CD4-positive, alpha-beta memory T cell (primary cell): ENCODE results near the gene CDK3. TPM values are rescaled to one million over a fixed set of nuclear protein-coding genes. Genes with fewer than 3 reads are reported as not detected.

Experiments used
- CTCF ChIA-PET: fragments of 350-600 bp; sonication (Branson Sonifier 250); formaldehyde crosslinking; loops from one replicate; lab custom pipeline; 2021; ENCODE audit warnings: inconsistent platforms; ENCODE audit not compliant: partially characterized antibody; lab: Charles Lee
- POLR2A ChIA-PET: fragments of 350-600 bp; sonication (Branson Sonifier 250); formaldehyde crosslinking; loops from one replicate; lab custom pipeline; 2021; ENCODE audit not compliant: partially characterized antibody; lab: Charles Lee
- DNase-seq, 5 donors: peaks; one replicate each; pipeline versions ENCODE4 v3.0.0 to v3.0.0-alpha.2; 2020 to 2022; ENCODE audit warnings: mixed read lengths in 1 of 5
- H3K27ac ChIP-seq: one replicate; pipeline ENCODE4 v1.7.0; 2013; ENCODE audit warnings: low read depth, low read length
- H3K27me3 ChIP-seq: 2 replicates; pipeline ENCODE4 v1.7.0; 2013; ENCODE audit warnings: mild to moderate bottlenecking, low read length, moderate library complexity; ENCODE audit not compliant: insufficient read depth
- H3K36me3 ChIP-seq: 2 replicates; pipeline ENCODE4 v1.7.0; 2013; ENCODE audit warnings: mild to moderate bottlenecking, low read length, moderate library complexity; ENCODE audit not compliant: insufficient read depth
- H3K4me1 ChIP-seq: 2 replicates; pipeline ENCODE4 v1.7.0; 2013; ENCODE audit warnings: mild to moderate bottlenecking, low read length, moderate library complexity; ENCODE audit not compliant: insufficient read depth
- H3K4me3 ChIP-seq, 2 donors: one replicate each; pipeline ENCODE4 v1.7.0; 2013; ENCODE audit warnings: low read length in 2 of 2, mild to moderate bottlenecking in 1 of 2
- H3K9me3 ChIP-seq, 2 donors: one replicate each; pipeline ENCODE4 v1.7.0; 2013; ENCODE audit warnings: low read length in 2 of 2, control low read depth in 1 of 2; ENCODE audit not compliant: control insufficient read depth in 1 of 2
- H3K27ac Mint-ChIP-seq, 7 donors: one replicate each; pipeline ENCODE4 v1.8.0; 2020 to 2021; ENCODE audit warnings: mixed read lengths in 7 of 7, mild to moderate bottlenecking in 6 of 7, inconsistent platforms in 3 of 7, moderate library complexity in 3 of 7
- H3K27me3 Mint-ChIP-seq, 2 donors: one replicate each; pipeline ENCODE4 v1.8.0; 2020 to 2021; ENCODE audit warnings: mixed read lengths in 2 of 2
- H3K36me3 Mint-ChIP-seq, 2 donors: one replicate each; pipeline ENCODE4 v1.8.0; 2020 to 2021; ENCODE audit warnings: mixed read lengths in 2 of 2, inconsistent platforms in 1 of 2, mild to moderate bottlenecking in 1 of 2
- H3K4me1 Mint-ChIP-seq, 4 donors: one replicate each; pipeline ENCODE4 v1.8.0; 2020 to 2021; ENCODE audit warnings: mixed read lengths in 4 of 4, mild to moderate bottlenecking in 1 of 4
- H3K4me3 Mint-ChIP-seq, 8 donors: one replicate each; pipeline ENCODE4 v1.8.0; 2020 to 2021; ENCODE audit warnings: mixed read lengths in 8 of 8, mild to moderate bottlenecking in 7 of 8, moderate library complexity in 6 of 8, inconsistent platforms in 3 of 8
- H3K9me3 Mint-ChIP-seq, 8 donors: one replicate each; pipeline ENCODE4 v1.8.0; 2020 to 2021; ENCODE audit warnings: mixed read lengths in 8 of 8, mild to moderate bottlenecking in 5 of 8, inconsistent platforms in 3 of 8, moderate library complexity in 1 of 8
- intact Hi-C: fragments of 100-400 bp; cut with micrococcal nuclease; formaldehyde crosslinking; loops from one replicate; pipeline ENCODE4 v1.15.1; 2023
- polyA plus RNA-seq, 2 donors: library from polyadenylated mRNA; unstranded; fragments of 300-500 nt; fragmentation: Illumina TruSeq; gene quantifications; one replicate each; pipeline ENCODE4 v1.2.3, GENCODE V29; 2021
- total RNA-seq, 2 experiments: library from RNA; stranded (reverse); gene quantifications; one replicate each; pipeline ENCODE4 v1.2.3, GENCODE V29; 2021

CDK3 gene
- total and polyA plus RNA-seq, 4 experiments from 2014 or later = 1.0 to 9.7 (median 5.4) TPM

GRCh38 chr17:76032073-76032779, 31.6 kb downstream of the CDK3 start:
- ChIA-PET CTCF (interaction anchor here (0.7 to 0.8 kb wide), 2 partner anchors 18 to 34 kb away, joined by 3 to 4 read pairs; no protein-coding TSS in a partner anchor), POLR2A (interaction anchor here (0.5 to 1.0 kb wide), 3 partner anchors 32 to 290 kb away, joined by 3 read pairs; partner anchors contain the start of gene UNK)
- peaks cover 0 to 1% of the 10 kb centered on the region in 2 donors for H3K36me3 Mint-ChIP-seq

DNA sequence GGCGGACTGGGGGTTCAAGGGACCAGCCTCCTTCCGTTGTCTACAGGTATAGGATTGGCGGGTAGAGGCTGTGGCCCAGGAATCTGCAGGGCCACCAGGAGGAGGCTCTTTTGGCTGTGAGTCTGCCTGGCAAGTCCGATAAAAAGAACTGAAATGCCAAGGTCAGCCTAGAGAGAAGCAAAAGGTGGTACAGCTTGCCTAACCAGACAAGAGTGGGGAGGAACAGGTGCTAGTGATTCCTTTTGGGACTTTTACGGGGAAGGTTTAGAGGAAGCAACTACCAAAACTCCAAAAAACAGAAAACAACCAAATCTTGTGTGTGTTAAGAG, 32.1 kb downstream of the CDK3 start:
- no peaks in the 10 kb centered on the region for H3K9me3 Mint-ChIP-seq
- CTCF ChIA-PET = no interaction called here

More at GRCh38 chr17:76032073-76032779, 31.6 kb downstream of the CDK3 start:
- peaks cover 7 to 14% (median 12%) of the 10 kb centered on the region in 4 donors for H3K4me1 Mint-ChIP-seq
- H3K27me3 Mint-ChIP-seq = no peaks in the 10 kb centered on the region
- Histone ChIP-seq H3K4me1 (peaks cover 12% of the 10 kb centered on the region), H3K27ac (no peak overlapping the region), H3K9me3 (no peaks in the 10 kb centered on the region), H3K36me3 (no peaks in the 10 kb centered on the region), H3K27me3 (no peaks in the 10 kb centered on the region), H3K4me3 (no peak overlapping the region)
- H3K4me3 Mint-ChIP-seq = no peak overlapping the region
- DNase-seq = no peak
- no peaks in the 10 kb centered on the region for H3K9me3 Mint-ChIP-seq
- intact Hi-C loops = no loop called here
- peak overlapping the region in 1 of 7 donors; percentile 46 for H3K27ac Mint-ChIP-seq

GRCh38 chr17:76033139-76033538, 32.5 kb downstream of the CDK3 start:
- Mint-ChIP-seq H3K27ac (peak overlapping the region in 1 of 7 donors; percentile 59), H3K27me3 (no peaks in the 10 kb centered on the region), H3K4me3 (no peak overlapping the region), H3K36me3 (peaks cover 1 to 8% of the 10 kb centered on the region in 2 donors), H3K4me1 (peaks cover 7 to 14% (median 12%) of the 10 kb centered on the region in 4 donors), H3K9me3 (no peaks in the 10 kb centered on the region)
- ChIA-PET CTCF (interaction anchor here (1.2 to 1.3 kb wide), 2 partner anchors 19 to 375 kb away, joined by 3 to 4 read pairs; no protein-coding TSS in a partner anchor), POLR2A (interaction anchor here (0.5 to 1.0 kb wide), 3 partner anchors 31 to 248 kb away, joined by 3 read pairs; partner anchors contain the start of genes SRP68 and UNK)
- no peak overlapping the region for H3K4me3 ChIP-seq
- intact Hi-C loops = no loop called here
- H3K4me1 ChIP-seq = peaks cover 12% of the 10 kb centered on the region
- no peaks in the 10 kb centered on the region for H3K27me3 ChIP-seq
- no peaks in the 10 kb centered on the region for H3K9me3 ChIP-seq
- DNase-seq = no peak
- H3K27ac ChIP-seq = no peak overlapping the region
- no peaks in the 10 kb centered on the region for H3K36me3 ChIP-seq

More for the DNA sequence above, 32.1 kb downstream of the CDK3 start:
- POLR2A ChIA-PET = interaction anchor here (0.5 to 1.0 kb wide), 3 partner anchors 31 to 248 kb away, joined by 3 read pairs; partner anchors contain the start of genes SRP68 and UNK
- Mint-ChIP-seq H3K36me3 (peaks cover 0 to 6% of the 10 kb centered on the region in 2 donors), H3K4me1 (peaks cover 7 to 14% (median 12%) of the 10 kb centered on the region in 4 donors), H3K27me3 (no peaks in the 10 kb centered on the region), H3K27ac (peak overlapping the region in 1 of 7 donors; percentile 46), H3K4me3 (no peak overlapping the region)
- no peak overlapping the region for H3K4me3 ChIP-seq
- intact Hi-C loops = no loop called here
- H3K36me3 ChIP-seq = no peaks in the 10 kb centered on the region
- DNase-seq = no peak
- H3K27me3 ChIP-seq = no peaks in the 10 kb centered on the region
- H3K9me3 ChIP-seq = no peaks in the 10 kb centered on the region
- H3K4me1 ChIP-seq = peaks cover 12% of the 10 kb centered on the region
- no peak overlapping the region for H3K27ac ChIP-seq

DNA sequence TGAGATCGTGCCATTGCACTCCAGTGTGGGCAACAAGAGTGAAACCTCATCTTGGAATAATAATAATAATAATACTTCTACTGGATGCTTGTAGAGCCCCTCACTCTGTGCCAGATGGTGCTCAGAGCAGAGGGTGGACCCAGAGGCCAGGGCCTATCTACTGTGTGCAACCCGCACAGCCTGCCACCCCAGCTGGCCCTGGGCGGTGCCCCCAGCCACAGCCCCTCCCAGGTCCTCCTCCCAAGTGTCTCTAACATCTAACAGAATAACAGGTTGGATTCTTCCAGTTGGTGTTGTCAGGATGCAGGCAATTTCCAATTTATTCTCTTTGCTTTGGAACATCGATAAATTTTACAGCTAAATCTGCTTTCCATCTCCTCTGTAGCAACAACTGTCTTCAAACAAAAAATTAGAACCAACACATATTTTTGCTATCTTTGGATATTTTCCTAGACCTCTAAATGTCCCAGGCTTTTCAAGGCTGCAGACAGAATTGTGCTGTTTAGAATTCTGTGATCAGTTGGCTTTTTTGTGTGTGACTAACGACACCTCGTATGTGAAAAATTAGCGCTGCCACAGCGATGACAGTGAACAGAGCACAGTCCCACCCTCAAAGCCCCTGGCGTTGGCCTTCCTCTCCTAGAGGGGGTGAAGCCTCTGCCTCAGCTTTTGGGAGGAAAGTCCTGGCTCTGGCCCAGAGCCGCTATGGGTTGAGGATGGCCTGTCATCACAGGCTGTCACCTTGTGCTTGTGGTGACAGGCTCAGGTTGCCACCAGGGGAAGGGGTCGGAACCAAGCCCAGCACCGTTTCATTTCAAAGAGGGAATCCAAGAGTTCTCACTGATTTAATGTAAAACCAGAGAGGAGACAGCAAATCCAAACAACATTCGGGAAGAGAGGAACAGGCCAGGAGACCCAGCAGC, 34.0 kb downstream of the CDK3 start:
- Histone ChIP-seq H3K36me3 (peaks cover 14% of the 10 kb centered on the region), H3K9me3 (no peaks in the 10 kb centered on the region), H3K4me1 (peaks cover 5% of the 10 kb centered on the region), H3K27ac (no peak overlapping the region), H3K27me3 (no peaks in the 10 kb centered on the region), H3K4me3 (no peak overlapping the region)
- no peak for DNase-seq
- Mint-ChIP-seq H3K4me1 (peaks cover 3 to 8% (median 5%) of the 10 kb centered on the region in 4 donors), H3K27me3 (no peaks in the 10 kb centered on the region), H3K36me3 (peaks cover 17 to 24% of the 10 kb centered on the region in 2 donors), H3K27ac (peak overlapping the region in 1 of 7 donors; percentile 59), H3K9me3 (no peaks in the 10 kb centered on the region), H3K4me3 (no peak overlapping the region)
- CTCF ChIA-PET = interaction anchor here (1.2 to 1.3 kb wide), 2 partner anchors 20 to 374 kb away, joined by 3 to 4 read pairs; no protein-coding TSS in a partner anchor
- intact Hi-C loops = no loop called here
- POLR2A ChIA-PET = interaction anchor here (0.6 kb wide), 1 partner anchor 20 kb away, joined by 3 read pairs; no protein-coding TSS in a partner anchor

DNA sequence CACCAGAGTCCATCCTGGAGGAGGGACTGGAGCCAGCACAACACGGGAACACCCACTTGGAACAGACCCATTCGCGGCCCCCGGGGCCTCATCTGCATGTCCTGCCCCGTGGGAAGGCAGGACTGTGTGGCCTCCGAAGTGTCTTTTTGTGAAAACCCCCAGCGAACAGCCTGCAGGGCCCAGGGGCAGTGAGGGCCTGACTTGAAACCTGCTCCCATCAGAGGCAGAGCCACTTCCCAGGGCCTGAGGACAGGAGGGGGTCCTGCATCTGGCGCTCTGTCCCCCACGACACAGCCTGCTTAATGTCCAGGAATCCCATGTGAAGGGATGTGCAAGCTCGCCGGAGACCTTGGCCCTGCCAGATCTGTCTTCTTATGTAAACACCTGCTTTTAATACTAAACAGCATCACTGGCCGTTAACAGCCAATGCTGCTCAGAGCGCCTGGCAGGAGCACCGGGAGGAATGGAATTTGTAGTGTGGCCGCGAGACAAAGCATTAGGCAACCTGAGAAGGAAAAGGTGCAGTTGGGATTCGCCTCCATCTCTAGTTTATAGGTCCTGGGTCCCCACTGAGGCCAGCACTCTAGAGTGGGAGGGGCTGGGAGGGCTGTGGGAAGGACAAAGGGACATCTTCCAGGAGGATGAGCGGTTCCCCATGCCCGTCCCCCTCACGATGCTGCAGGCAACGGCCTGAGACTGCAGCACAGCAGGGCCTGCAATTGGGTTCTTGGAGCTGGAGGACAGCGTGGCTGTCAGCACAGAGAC, 36.0 kb downstream of the CDK3 start:
- no peak overlapping the region for H3K4me3 ChIP-seq
- DNase-seq = no peak
- CTCF ChIA-PET = interaction anchor here (1.2 kb wide), 1 partner anchor 23 kb away, joined by 7 read pairs; no protein-coding TSS in a partner anchor
- no peaks in the 10 kb centered on the region for H3K9me3 Mint-ChIP-seq
- peaks cover 0 to 4% (median 1%) of the 10 kb centered on the region in 4 donors for H3K4me1 Mint-ChIP-seq
- no peaks in the 10 kb centered on the region for H3K9me3 ChIP-seq
- H3K27me3 Mint-ChIP-seq = no peaks in the 10 kb centered on the region
- peaks cover 34% of the 10 kb centered on the region for H3K36me3 ChIP-seq
- no peaks in the 10 kb centered on the region for H3K27me3 ChIP-seq
- no peak overlapping the region for H3K4me3 Mint-ChIP-seq
- H3K36me3 Mint-ChIP-seq = peaks cover 32 to 40% of the 10 kb centered on the region in 2 donors
- H3K27ac Mint-ChIP-seq = no peak overlapping the region
- no peaks in the 10 kb centered on the region for H3K4me1 ChIP-seq
- no peak overlapping the region for H3K27ac ChIP-seq
- POLR2A ChIA-PET = no interaction called here
- intact Hi-C loops = no loop called here

GRCh38 chr17:76038050-76038449, 37.4 kb downstream of the CDK3 start:
- no peak overlapping the region for H3K4me3 Mint-ChIP-seq
- peaks cover 33 to 49% of the 10 kb centered on the region in 2 donors for H3K36me3 Mint-ChIP-seq
- H3K9me3 Mint-ChIP-seq = no peaks in the 10 kb centered on the region
- no peak for DNase-seq
- no peak overlapping the region for H3K4me3 ChIP-seq
- H3K27me3 Mint-ChIP-seq = no peaks in the 10 kb centered on the region
- H3K27me3 ChIP-seq = no peaks in the 10 kb centered on the region
- peak overlapping the region in 3 of 7 donors; percentile 5 to 51 (median 25) for H3K27ac Mint-ChIP-seq
- ChIA-PET POLR2A (no interaction called here), CTCF (no interaction called here)
- intact Hi-C loops = no loop called here
- H3K36me3 ChIP-seq = peaks cover 41% of the 10 kb centered on the region
- peaks cover 0 to 4% (median 1%) of the 10 kb centered on the region in 4 donors for H3K4me1 Mint-ChIP-seq
- no peaks in the 10 kb centered on the region for H3K9me3 ChIP-seq
- H3K27ac ChIP-seq = no peak overlapping the region
- no peaks in the 10 kb centered on the region for H3K4me1 ChIP-seq
